ENCODE results near the gene FRK.

FRK gene

DNA sequence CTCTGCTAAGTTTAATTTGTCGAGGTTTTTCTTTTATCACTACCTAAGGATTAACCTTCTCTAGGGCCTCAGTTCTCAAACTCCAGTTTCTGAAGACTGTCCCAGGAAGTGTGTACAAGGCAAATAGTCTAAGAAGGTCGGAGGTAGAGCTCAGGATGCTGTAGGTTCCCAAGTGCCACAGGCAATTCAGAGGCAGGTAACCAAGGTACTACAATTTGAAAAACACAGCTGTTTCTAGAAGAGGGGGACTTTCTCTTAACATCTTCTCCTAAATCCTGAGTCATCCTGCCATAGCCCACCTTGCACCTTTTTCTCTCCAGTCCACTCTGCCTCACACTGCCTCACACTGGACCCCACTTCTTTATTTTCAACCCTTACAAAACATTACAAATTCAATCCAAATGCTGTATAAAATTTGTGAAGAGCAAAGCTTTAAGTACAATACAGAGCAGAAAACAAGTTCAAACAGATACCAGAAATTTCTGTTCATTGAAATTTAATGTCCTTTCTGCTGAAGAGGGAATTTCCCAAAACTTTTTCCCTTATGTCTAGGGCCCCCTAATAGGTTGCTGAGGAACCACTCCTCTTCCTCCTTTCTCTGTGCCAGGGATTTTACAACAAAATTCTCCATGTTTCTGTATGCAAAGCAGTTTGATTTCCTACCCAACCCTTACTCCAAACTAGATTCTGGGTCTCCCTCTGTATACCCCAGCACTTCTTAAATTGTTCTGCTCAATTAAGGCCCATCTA is 43.0 kb downstream of the FRK start:
- peaks cover 12% of the 10 kb centered on the region; the same call in 1 of the 2 replicates for H3K4me1 ChIP-seq (ENCODE audit: control insufficient read depth, insufficient read depth, low read length)
- no peak overlapping the region for H3K4me3 ChIP-seq (ENCODE audit: low read depth, low read length)
- ChIA-PET POLR2A (interaction anchor here (1.8 kb wide), 1 partner anchor 83 kb away, joined by 5 read pairs; the partner anchor contains the start of gene NT5DC1), CTCF (interaction anchor here (1.0 to 2.0 kb wide), 3 partner anchors 25 to 79 kb away, joined by 3 to 8 read pairs (median 3); no protein-coding TSS in a partner anchor)
- TF ChIP-seq ZBTB48 (tag by site-specific recombination; IDR thresholded peaks at IDR 0.05) (no peak), ZNF37A (tag by site-specific recombination; IDR thresholded peaks at IDR 0.05) (no peak), ZNF394 (tag by site-specific recombination; IDR thresholded peaks at IDR 0.05; ENCODE audit: borderline replicate concordance) (no peak), SALL2 (tag by site-specific recombination; IDR thresholded peaks at IDR 0.05; ENCODE audit: borderline replicate concordance) (no peak), ZNF658 (tag by site-specific recombination; IDR thresholded peaks at IDR 0.05) (no peak), SCRT2 (tag by site-specific recombination; IDR thresholded peaks at IDR 0.05) (no peak), ZNF654 (tag by site-specific recombination; IDR thresholded peaks at IDR 0.05; ENCODE audit: low read depth) (no peak), ZNF302 (tag by site-specific recombination; IDR thresholded peaks at IDR 0.05; ENCODE audit: low read depth) (no peak), ZNF514 (tag by site-specific recombination; IDR thresholded peaks at IDR 0.05) (no peak), ZNF174 (tag by site-specific recombination; IDR thresholded peaks at IDR 0.05) (no peak), GLI4 (tag by site-specific recombination; IDR thresholded peaks at IDR 0.05) (no peak), HOXC10 (CRISPR knock-in tag; IDR thresholded peaks at IDR 0.05) (no peak), ZNF211 (tag by site-specific recombination; IDR thresholded peaks at IDR 0.05; ENCODE audit: low read depth) (no peak), ZNF157 (tag by site-specific recombination; IDR thresholded peaks at IDR 0.05) (no peak), MYNN (tag by site-specific recombination; IDR thresholded peaks at IDR 0.05; ENCODE audit: borderline replicate concordance) (no peak)
- TF ChIP-seq, protein P1, sequence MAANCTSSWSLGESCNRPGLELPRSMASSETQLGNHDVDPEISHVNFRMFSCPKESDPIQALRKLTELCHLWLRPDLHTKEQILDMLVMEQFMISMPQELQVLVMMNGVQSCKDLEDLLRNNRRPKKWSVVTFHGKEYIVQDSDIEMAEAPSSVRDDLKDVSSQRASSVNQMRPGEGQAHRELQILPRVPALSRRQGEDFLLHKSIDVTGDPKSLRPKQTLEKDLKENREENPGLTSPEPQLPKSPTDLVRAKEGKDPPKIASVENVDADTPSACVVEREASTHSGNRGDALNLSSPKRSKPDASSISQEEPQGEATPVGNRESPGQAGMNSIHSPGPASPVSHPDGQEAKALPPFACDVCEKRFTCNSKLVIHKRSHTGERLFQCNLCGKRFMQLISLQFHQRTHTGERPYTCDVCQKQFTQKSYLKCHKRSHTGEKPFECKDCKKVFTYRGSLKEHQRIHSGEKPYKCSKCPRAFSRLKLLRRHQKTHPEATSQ (tag by site-specific recombination; IDR thresholded peaks at IDR 0.05) = no peak
- TF ChIP-seq, protein P2, sequence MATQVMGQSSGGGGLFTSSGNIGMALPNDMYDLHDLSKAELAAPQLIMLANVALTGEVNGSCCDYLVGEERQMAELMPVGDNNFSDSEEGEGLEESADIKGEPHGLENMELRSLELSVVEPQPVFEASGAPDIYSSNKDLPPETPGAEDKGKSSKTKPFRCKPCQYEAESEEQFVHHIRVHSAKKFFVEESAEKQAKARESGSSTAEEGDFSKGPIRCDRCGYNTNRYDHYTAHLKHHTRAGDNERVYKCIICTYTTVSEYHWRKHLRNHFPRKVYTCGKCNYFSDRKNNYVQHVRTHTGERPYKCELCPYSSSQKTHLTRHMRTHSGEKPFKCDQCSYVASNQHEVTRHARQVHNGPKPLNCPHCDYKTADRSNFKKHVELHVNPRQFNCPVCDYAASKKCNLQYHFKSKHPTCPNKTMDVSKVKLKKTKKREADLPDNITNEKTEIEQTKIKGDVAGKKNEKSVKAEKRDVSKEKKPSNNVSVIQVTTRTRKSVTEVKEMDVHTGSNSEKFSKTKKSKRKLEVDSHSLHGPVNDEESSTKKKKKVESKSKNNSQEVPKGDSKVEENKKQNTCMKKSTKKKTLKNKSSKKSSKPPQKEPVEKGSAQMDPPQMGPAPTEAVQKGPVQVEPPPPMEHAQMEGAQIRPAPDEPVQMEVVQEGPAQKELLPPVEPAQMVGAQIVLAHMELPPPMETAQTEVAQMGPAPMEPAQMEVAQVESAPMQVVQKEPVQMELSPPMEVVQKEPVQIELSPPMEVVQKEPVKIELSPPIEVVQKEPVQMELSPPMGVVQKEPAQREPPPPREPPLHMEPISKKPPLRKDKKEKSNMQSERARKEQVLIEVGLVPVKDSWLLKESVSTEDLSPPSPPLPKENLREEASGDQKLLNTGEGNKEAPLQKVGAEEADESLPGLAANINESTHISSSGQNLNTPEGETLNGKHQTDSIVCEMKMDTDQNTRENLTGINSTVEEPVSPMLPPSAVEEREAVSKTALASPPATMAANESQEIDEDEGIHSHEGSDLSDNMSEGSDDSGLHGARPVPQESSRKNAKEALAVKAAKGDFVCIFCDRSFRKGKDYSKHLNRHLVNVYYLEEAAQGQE (tag by site-specific recombination; IDR thresholded peaks at IDR 0.05) = no peak
- TF ChIP-seq, protein P3, sequence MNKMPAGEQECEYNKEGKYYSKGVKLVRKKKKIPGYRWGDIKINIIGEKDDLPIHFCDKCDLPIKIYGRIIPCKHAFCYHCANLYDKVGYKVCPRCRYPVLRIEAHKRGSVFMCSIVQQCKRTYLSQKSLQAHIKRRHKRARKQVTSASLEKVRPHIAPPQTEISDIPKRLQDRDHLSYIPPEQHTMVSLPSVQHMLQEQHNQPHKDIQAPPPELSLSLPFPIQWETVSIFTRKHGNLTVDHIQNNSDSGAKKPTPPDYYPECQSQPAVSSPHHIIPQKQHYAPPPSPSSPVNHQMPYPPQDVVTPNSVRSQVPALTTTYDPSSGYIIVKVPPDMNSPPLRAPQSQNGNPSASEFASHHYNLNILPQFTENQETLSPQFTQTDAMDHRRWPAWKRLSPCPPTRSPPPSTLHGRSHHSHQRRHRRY (tag by site-specific recombination; IDR thresholded peaks at IDR 0.05) = no peak
- TF ChIP-seq, protein P4, sequence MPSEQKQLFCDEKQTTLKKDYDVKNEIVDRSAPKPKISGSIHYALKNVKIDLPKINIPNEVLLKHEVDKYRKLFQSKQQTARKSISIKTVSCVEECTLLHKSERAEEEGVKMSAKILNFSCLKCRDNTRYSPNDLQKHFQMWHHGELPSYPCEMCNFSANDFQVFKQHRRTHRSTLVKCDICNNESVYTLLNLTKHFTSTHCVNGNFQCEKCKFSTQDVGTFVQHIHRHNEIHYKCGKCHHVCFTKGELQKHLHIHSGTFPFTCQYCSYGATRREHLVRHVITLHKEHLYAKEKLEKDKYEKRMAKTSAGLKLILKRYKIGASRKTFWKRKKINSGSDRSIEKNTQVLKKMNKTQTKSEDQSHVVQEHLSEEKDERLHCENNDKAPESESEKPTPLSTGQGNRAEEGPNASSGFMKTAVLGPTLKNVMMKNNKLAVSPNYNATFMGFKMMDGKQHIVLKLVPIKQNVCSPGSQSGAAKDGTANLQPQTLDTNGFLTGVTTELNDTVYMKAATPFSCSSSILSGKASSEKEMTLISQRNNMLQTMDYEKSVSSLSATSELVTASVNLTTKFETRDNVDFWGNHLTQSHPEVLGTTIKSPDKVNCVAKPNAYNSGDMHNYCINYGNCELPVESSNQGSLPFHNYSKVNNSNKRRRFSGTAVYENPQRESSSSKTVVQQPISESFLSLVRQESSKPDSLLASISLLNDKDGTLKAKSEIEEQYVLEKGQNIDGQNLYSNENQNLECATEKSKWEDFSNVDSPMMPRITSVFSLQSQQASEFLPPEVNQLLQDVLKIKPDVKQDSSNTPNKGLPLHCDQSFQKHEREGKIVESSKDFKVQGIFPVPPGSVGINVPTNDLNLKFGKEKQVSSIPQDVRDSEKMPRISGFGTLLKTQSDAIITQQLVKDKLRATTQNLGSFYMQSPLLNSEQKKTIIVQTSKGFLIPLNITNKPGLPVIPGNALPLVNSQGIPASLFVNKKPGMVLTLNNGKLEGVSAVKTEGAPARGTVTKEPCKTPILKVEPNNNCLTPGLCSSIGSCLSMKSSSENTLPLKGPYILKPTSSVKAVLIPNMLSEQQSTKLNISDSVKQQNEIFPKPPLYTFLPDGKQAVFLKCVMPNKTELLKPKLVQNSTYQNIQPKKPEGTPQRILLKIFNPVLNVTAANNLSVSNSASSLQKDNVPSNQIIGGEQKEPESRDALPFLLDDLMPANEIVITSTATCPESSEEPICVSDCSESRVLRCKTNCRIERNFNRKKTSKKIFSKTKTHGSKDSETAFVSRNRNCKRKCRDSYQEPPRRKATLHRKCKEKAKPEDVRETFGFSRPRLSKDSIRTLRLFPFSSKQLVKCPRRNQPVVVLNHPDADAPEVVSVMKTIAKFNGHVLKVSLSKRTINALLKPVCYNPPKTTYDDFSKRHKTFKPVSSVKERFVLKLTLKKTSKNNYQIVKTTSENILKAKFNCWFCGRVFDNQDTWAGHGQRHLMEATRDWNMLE (tag by site-specific recombination; conservative IDR thresholded peaks at IDR 0.05; ENCODE audit: low read depth) = no peak
- H3K36me3 ChIP-seq (ENCODE audit: control insufficient read depth in 2 of 2, insufficient read depth in 1 of 2, low read length in 2 of 2) = no peaks in the 10 kb centered on the region
- H3K9me3 ChIP-seq (ENCODE audit: control insufficient read depth, insufficient read depth, low read depth, low read length) = no peaks in the 10 kb centered on the region
- no peak overlapping the region for H3K27ac ChIP-seq (ENCODE audit: extremely low read depth, low read depth, low read length)

Measured in HEK293 (cell line).